BLaER1 (cell line): Measurements from ENCODE around the gene CDHR4.
"Not testable (repeated sequence)": the region's sequence is repeated elsewhere in the genome, so short reads cannot be mapped to it uniquely, and the experiment has no call there.

Experiments used
- H3K27ac ChIP-seq: shearing (Covaris generic); formaldehyde crosslinking; 2 replicates; pipeline ENCODE4 v1.8.1; 2022
- H3K27me3 ChIP-seq: shearing (Covaris generic); formaldehyde crosslinking; 2 replicates; pipeline ENCODE4 v1.8.1; 2022
- H3K36me3 ChIP-seq: shearing (Covaris generic); formaldehyde crosslinking; 2 replicates; pipeline ENCODE4 v1.8.1; 2022
- H3K4me1 ChIP-seq: shearing (Covaris generic); formaldehyde crosslinking; 2 replicates; pipeline ENCODE4 v1.8.1; 2022
- H3K4me2 ChIP-seq: shearing (Covaris generic); formaldehyde crosslinking; 2 replicates; pipeline ENCODE4 v1.8.1; 2022
- H3K4me3 ChIP-seq: shearing (Covaris generic); formaldehyde crosslinking; 2 replicates; pipeline ENCODE4 v1.8.1; 2022
- H3K9ac ChIP-seq: shearing (Covaris generic); formaldehyde crosslinking; 2 replicates; pipeline ENCODE4 v1.8.1; 2022
- H3K9me3 ChIP-seq: shearing (Covaris generic); formaldehyde crosslinking; 2 replicates; pipeline ENCODE4 v1.8.1; 2022
- H4K20me1 ChIP-seq: shearing (Covaris generic); formaldehyde crosslinking; 2 replicates; pipeline ENCODE4 v1.8.1; 2022
- Cebpa-rat ChIP-seq: shearing (Covaris generic); IDR thresholded peaks from 2 replicates; pipeline ENCODE4 v1.8.1; 2022

CDHR4 gene

GRCh38 chr3:49831341-49831740, 31.7 kb upstream of the CDHR4 start:
- Histone ChIP-seq H3K4me2 (peak overlapping the region; percentile 1; the same call in 1 of the 2 replicates), H3K4me3 (no peak overlapping the region), H3K27ac (no peak overlapping the region), H3K27me3 (no peaks in the 10 kb centered on the region), H3K9ac (no peak overlapping the region), H3K36me3 (peaks cover 84% of the 10 kb centered on the region), H3K4me1 (peaks cover 10% of the 10 kb centered on the region; the same call in 1 of the 2 replicates), H4K20me1 (no peaks in the 10 kb centered on the region), H3K9me3 (no peaks in the 10 kb centered on the region)
- no peak for TF ChIP-seq Cebpa-rat

- H3K4me2 ChIP-seq: no peak overlapping the region
- no peak overlapping the region for H3K27ac ChIP-seq
These were observed 26.3 kb upstream of the CDHR4 start for GRCh38 chr3:49826016-49826415.

GRCh38 chr3:49823131-49823530, 23.5 kb upstream of the CDHR4 start:
- H3K4me1 ChIP-seq, H3K9ac ChIP-seq, H3K4me2 ChIP-seq, H3K9me3 ChIP-seq, H3K4me3 ChIP-seq, H3K27me3 ChIP-seq, H4K20me1 ChIP-seq, H3K27ac ChIP-seq: not testable (repeated sequence)
- H3K36me3 ChIP-seq: peaks cover 11% of the 10 kb centered on the region

More at GRCh38 chr3:49826016-49826415, 26.3 kb upstream of the CDHR4 start:
- Histone ChIP-seq H4K20me1 (no peaks in the 10 kb centered on the region), H3K27me3 (no peaks in the 10 kb centered on the region), H3K4me3 (no peak overlapping the region), H3K9ac (no peak overlapping the region), H3K9me3 (no peaks in the 10 kb centered on the region), H3K36me3 (peaks cover 40% of the 10 kb centered on the region), H3K4me1 (peaks cover 5% of the 10 kb centered on the region; the same call in 1 of the 2 replicates)
- TF ChIP-seq Cebpa-rat: no peak

- H3K4me3 ChIP-seq: peak within 1 kb of the TSS; percentile 62
- no peaks in the 10 kb centered on the region for H3K27me3 ChIP-seq
- H4K20me1 ChIP-seq: no peaks in the 10 kb centered on the region
- peak within 1 kb of the TSS; percentile 74 for H3K9ac ChIP-seq
- peaks cover 84% of the 10 kb centered on the region for H3K4me1 ChIP-seq
- H3K36me3 ChIP-seq: peaks cover 42% of the 10 kb centered on the region
- peak within 1 kb of the TSS; percentile 100 for H3K27ac ChIP-seq
- H3K4me2 ChIP-seq: peak within 1 kb of the TSS; percentile 97
- no peak for TF ChIP-seq Cebpa-rat
- H3K9me3 ChIP-seq: no peaks in the 10 kb centered on the region
These were observed 14.0 kb upstream of the CDHR4 start, which contains the start of gene UBA7 for GRCh38 chr3:49813497-49814174. Gene UBA7 (minus strand): TSS chr3:49813953. CDS start chr3:49813787, 166 bp downstream.

- Histone ChIP-seq H4K20me1 (no peaks in the 10 kb centered on the region), H3K9ac (peak overlapping the region; percentile 74), H3K27me3 (no peaks in the 10 kb centered on the region), H3K4me3 (peak overlapping the region; percentile 62), H3K9me3 (no peaks in the 10 kb centered on the region), H3K4me1 (peaks cover 85% of the 10 kb centered on the region), H3K27ac (peak overlapping the region; percentile 100), H3K4me2 (peak overlapping the region; percentile 97), H3K36me3 (peaks cover 46% of the 10 kb centered on the region)
- TF ChIP-seq Cebpa-rat: no peak
These were observed 13.3 kb upstream of the CDHR4 start for GRCh38 chr3:49812916-49813496.

GRCh38 chr3:49807431-49808114, 7.9 kb upstream of the CDHR4 start:
- H4K20me1 ChIP-seq: no peaks in the 10 kb centered on the region
- peaks cover 44% of the 10 kb centered on the region for H3K36me3 ChIP-seq
- H3K4me3 ChIP-seq: peak overlapping the region; percentile 64; the same call in 1 of the 2 replicates
- H3K9me3 ChIP-seq: no peaks in the 10 kb centered on the region
- no peak for TF ChIP-seq Cebpa-rat
- H3K27me3 ChIP-seq: no peaks in the 10 kb centered on the region
- H3K27ac ChIP-seq: peak overlapping the region; percentile 100
- peaks cover 81% of the 10 kb centered on the region for H3K4me1 ChIP-seq
- peak overlapping the region; percentile 99 for H3K9ac ChIP-seq
- H3K4me2 ChIP-seq: peak overlapping the region; percentile 97

GRCh38 chr3:49806850-49807249, 7.2 kb upstream of the CDHR4 start:
- H3K27ac ChIP-seq: peak overlapping the region; percentile 100
- no peak for TF ChIP-seq Cebpa-rat
- peak overlapping the region; percentile 97 for H3K4me2 ChIP-seq
- H3K36me3 ChIP-seq: peaks cover 37% of the 10 kb centered on the region
- H3K9ac ChIP-seq: peak overlapping the region; percentile 99
- no peaks in the 10 kb centered on the region for H3K9me3 ChIP-seq
- peak overlapping the region; percentile 64 for H3K4me3 ChIP-seq
- no peaks in the 10 kb centered on the region for H4K20me1 ChIP-seq
- H3K27me3 ChIP-seq: peaks cover 5% of the 10 kb centered on the region
- H3K4me1 ChIP-seq: peaks cover 80% of the 10 kb centered on the region

- Histone ChIP-seq H3K27me3 (peaks cover 13% of the 10 kb centered on the region), H3K4me3 (peak overlapping the region; percentile 64), H3K27ac (peak overlapping the region; percentile 100), H3K4me1 (peaks cover 79% of the 10 kb centered on the region), H3K9ac (peak overlapping the region; percentile 99), H3K36me3 (peaks cover 30% of the 10 kb centered on the region), H3K9me3 (no peaks in the 10 kb centered on the region), H3K4me2 (peak overlapping the region; percentile 97), H4K20me1 (no peaks in the 10 kb centered on the region)
- no peak for TF ChIP-seq Cebpa-rat
These were observed 6.4 kb upstream of the CDHR4 start for GRCh38 chr3:49805897-49806701.

GRCh38 chr3:49805367-49805782, 5.7 kb upstream of the CDHR4 start:
- Histone ChIP-seq H3K27me3 (peaks cover 13% of the 10 kb centered on the region), H3K4me2 (peak overlapping the region; percentile 97), H3K36me3 (peaks cover 22% of the 10 kb centered on the region), H3K4me1 (peaks cover 72% of the 10 kb centered on the region), H3K9me3 (no peaks in the 10 kb centered on the region), H3K27ac (peak overlapping the region; percentile 100), H4K20me1 (no peaks in the 10 kb centered on the region), H3K4me3 (peak overlapping the region; percentile 89), H3K9ac (peak overlapping the region; percentile 99)
- peak; percentile 96 for TF ChIP-seq Cebpa-rat
